ENCODE data around the gene DOHH.

DOHH gene, protein sequence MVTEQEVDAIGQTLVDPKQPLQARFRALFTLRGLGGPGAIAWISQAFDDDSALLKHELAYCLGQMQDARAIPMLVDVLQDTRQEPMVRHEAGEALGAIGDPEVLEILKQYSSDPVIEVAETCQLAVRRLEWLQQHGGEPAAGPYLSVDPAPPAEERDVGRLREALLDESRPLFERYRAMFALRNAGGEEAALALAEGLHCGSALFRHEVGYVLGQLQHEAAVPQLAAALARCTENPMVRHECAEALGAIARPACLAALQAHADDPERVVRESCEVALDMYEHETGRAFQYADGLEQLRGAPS

DNA sequence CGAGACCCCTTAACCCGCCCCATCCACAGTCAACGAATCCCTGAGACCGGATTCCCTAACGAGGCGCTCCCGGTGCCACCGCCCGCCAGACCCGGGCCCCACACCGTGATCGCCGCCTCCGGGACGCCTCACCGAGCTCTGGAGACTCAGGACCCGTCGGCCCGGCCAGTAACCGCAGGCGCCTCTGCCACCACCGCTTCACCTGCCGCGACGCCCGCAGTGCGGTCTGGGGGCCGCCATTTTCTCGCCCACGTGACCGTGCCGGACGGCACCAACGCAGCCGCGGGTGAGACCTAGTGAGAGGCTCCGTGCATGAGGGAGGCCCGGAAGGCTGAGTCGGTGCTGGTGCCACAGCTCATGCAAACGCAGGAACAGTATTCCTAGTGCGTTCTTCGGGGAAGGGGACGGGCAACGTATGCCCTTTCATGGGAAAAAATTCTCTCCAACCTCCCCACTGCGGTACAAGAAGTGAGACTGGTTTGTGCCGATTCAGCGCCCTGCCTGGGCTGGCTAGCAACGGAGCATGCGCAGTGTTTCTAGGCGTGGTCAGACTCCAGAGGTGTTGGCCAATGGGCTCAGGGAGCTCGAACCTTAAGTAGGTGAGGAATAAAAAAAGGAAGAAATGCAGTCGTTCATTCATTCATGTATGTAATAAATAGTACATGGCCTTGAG lies at the start of gene DOHH:
Gene DOHH (minus strand): TSS at position 246 of the 673 bp plus-strand sequence. CDS start 3,860 bp downstream, outside the sequence.
- Mint-ChIP-seq H3K4me3 (peak within 1 kb of the TSS; percentile 90), H3K36me3 (ENCODE audit: low read depth) (peaks cover 41% of the 10 kb centered on the region)

DNA sequence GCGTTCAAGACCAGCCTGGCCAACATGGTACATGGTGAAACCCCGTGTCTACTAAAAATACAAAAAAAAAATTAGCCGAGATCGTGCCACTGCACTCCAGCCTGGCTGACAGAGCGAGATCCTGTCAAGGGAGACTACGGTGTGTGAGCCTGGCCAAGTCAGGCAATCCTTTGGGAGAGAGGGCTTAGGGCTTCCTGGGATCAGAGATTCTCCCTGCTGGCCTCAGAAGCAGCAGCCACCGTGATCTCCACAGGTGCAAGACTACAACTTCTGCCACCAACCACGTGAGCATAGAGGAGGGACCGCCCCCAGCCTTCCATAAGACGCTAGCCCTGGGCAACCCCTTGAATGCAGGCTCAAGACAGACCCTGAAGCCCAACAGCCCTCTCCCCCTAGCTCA lies 49.3 kb upstream of the DOHH start:
- Mint-ChIP-seq H3K4me1 (ENCODE audit: low read depth) (peaks cover 32% of the 10 kb centered on the region), H3K36me3 (ENCODE audit: low read depth) (peaks cover 69% of the 10 kb centered on the region), H3K9me3 (no peaks in the 10 kb centered on the region), H3K4me3 (no peak overlapping the region), H3K27me3 (no peaks in the 10 kb centered on the region), H3K27ac (no peak overlapping the region)
- DNase-seq: no peak

More for the DNA sequence above, at the start of gene DOHH:
- peaks cover 27% of the 10 kb centered on the region for H3K4me1 Mint-ChIP-seq (ENCODE audit: low read depth)
- H3K9me3 Mint-ChIP-seq: no peaks in the 10 kb centered on the region
- H3K27ac Mint-ChIP-seq: peak within 1 kb of the TSS; percentile 99
- H3K27me3 Mint-ChIP-seq: no peaks in the 10 kb centered on the region
- DNase-seq: peak; percentile 94

DNA sequence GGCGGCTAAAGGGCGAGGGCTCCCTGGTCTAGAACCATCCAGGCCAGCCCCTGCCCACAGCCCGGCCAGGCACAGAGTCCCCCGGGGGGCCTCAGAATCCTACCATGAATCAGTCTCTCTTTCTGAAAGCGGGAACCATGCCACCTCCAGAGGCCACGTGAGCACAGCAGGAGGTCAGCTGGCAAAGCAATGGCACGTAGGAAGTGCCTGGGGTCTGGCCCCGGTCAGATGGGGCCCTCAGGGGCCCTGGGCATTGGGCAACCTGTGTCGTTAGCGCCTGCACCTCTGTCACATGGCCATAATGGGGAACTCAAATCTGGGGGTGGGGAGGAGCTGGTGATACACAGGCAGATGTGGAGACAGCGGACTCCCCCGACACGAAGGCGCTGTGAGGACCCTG lies 48.1 kb upstream of the DOHH start:
- Mint-ChIP-seq H3K36me3 (ENCODE audit: low read depth) (peaks cover 68% of the 10 kb centered on the region), H3K27ac (peak overlapping the region; percentile 8), H3K4me1 (ENCODE audit: low read depth) (peaks cover 25% of the 10 kb centered on the region), H3K9me3 (no peaks in the 10 kb centered on the region), H3K27me3 (no peaks in the 10 kb centered on the region), H3K4me3 (no peak overlapping the region)
- DNase-seq: no peak

DNA sequence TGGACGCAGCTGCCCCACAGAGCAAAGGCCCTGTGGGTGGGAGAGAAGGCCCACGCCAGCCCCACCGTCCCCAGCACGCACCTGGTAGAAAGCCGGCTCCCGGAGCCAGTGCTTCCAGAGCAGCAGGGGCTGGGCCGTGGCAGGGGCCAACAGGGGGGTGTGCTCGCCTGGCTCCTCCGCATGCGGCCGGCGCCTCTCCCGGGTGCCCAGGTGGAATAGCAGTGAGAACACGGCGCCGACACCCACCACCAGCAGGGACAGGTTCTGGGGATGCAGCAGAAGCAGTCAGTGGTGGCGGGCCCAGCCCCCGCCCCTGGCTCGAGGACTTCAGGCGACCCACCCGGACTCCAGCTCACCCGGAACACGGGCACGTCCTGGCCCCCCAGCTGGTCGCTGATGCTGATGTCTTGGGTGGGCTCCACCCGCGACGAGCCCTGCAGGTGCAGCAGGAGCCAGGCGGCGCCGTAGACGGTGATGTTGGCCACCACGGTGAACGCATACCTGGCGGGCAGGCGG lies 47.4 kb upstream of the DOHH start:
- peaks cover 65% of the 10 kb centered on the region for H3K36me3 Mint-ChIP-seq (ENCODE audit: low read depth)
- no peaks in the 10 kb centered on the region for H3K27me3 Mint-ChIP-seq
- H3K27ac Mint-ChIP-seq: peak overlapping the region; percentile 14
- no peaks in the 10 kb centered on the region for H3K9me3 Mint-ChIP-seq
- peaks cover 21% of the 10 kb centered on the region for H3K4me1 Mint-ChIP-seq (ENCODE audit: low read depth)
- DNase-seq: no peak
- no peak overlapping the region for H3K4me3 Mint-ChIP-seq

DNA sequence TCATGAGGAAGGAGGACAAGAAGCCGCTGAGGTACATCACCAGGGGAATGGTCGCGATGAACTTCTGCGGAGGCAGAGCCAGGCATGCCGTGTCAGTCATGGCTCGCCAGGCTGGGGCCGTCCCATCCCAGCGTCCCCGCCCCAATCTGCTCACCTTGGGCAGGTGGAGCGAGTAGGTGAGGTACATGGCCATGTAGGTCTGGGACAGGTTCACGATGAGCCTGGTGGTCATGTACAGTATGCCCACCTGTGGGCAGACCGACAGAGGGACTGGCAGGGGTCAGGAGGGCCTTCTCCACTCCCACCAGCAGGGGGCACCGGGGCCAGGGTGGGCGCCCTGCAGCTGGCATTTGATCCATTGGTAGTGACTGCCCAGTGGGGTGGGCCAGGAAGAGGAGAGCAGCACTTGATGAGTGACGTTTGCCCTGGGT lies 46.8 kb upstream of the DOHH start:
- H3K36me3 Mint-ChIP-seq (ENCODE audit: low read depth): peaks cover 63% of the 10 kb centered on the region
- H3K4me3 Mint-ChIP-seq: no peak overlapping the region
- no peaks in the 10 kb centered on the region for H3K27me3 Mint-ChIP-seq
- peak; percentile 59 for DNase-seq
- H3K27ac Mint-ChIP-seq: peak overlapping the region; percentile 14
- no peaks in the 10 kb centered on the region for H3K9me3 Mint-ChIP-seq
- H3K4me1 Mint-ChIP-seq (ENCODE audit: low read depth): peaks cover 17% of the 10 kb centered on the region

DNA sequence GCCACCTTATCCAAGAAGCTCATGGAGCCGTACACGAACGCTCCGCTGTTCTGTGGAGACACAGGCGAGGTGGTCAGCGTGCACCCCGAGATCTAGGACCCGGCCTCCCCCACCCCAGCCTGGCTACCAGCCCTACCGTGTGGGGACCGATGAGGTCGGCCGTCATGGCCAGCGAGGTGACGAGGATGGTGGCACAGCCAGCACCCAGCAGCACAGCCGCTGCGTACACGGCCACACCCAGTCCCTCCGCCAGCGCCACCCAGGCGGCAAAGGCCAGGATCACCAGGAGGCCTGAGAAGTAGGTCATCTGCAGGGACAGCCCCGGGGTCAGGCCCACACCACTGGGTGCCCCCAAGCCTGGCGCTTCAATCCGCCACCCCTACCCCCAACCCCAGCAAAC lies 45.6 kb upstream of the DOHH start:
- no peak for DNase-seq
- Mint-ChIP-seq H3K9me3 (no peaks in the 10 kb centered on the region), H3K36me3 (ENCODE audit: low read depth) (peaks cover 61% of the 10 kb centered on the region), H3K27ac (peak overlapping the region; percentile 87), H3K4me3 (no peak overlapping the region), H3K27me3 (no peaks in the 10 kb centered on the region), H3K4me1 (ENCODE audit: low read depth) (peaks cover 12% of the 10 kb centered on the region)

DNA sequence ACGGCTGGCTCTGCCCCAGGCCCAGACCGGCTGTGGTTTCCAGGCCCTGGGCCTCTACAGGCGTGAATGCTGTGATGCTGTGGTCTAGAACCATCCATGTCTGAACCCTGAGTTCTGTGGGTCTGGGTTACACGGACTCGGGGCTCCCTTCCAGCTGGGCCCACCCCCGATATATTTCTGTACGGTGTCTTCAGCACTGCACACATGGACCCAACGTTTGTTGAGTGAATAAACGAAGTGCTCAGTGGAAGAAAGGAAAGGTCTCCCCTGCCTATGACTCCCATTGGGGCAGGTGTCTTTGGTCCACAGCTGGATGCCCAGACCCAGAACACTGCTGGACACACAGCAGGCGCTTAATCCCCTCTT lies 45.2 kb upstream of the DOHH start:
- H3K9me3 Mint-ChIP-seq: no peaks in the 10 kb centered on the region
- H3K36me3 Mint-ChIP-seq (ENCODE audit: low read depth): peaks cover 57% of the 10 kb centered on the region
- no peak for DNase-seq
- no peaks in the 10 kb centered on the region for H3K27me3 Mint-ChIP-seq
- peaks cover 9% of the 10 kb centered on the region for H3K4me1 Mint-ChIP-seq (ENCODE audit: low read depth)
- no peak overlapping the region for H3K4me3 Mint-ChIP-seq
- H3K27ac Mint-ChIP-seq: peak overlapping the region; percentile 87

DNA sequence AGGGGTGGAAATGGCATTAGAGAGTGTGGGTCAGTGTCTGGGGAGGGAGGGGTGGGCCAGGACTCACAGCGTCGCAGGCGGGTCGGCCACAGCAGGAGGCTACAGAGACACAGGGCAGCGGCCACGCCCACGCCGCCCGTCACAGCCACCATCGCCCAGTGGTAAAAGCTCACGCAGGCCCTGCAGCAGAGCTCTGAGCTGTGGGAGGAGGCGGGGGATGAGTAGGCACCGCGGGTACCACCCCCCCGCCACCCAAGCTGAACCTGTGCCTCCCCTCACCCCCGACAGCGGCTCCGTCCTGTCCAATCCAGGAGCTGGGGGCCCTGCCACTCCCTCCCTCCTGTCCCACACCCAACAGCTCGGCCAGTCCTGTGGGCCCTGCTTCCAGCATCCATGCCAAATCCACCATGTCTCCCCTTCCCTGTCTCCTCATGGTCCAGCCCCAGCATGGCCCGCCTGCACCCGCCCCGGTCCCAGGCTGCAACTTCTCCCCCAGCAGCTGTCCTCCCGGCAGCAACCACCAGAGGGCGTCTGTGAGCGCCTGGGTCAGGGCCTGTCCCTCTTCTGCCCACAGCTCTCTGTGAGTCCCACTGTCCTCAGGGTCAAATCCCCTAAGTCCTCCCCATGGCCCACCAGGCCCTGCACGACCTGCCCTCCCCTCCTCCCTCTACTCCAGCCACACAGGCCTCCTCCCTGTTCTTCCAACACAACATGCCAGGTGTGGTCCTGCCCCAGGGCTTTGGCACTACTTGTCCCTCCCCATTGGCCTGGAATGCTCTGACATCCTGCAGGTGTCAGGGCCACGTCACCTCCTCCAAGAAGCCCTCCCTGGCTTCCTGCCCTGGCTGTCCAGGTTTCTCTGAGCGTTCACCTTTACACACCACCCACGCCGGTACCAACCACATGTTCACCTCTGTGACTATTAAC lies 44.5 kb upstream of the DOHH start:
- Mint-ChIP-seq H3K27ac (peak overlapping the region; percentile 87), H3K4me1 (ENCODE audit: low read depth) (peaks cover 9% of the 10 kb centered on the region), H3K27me3 (no peaks in the 10 kb centered on the region), H3K36me3 (ENCODE audit: low read depth) (peaks cover 55% of the 10 kb centered on the region), H3K9me3 (no peaks in the 10 kb centered on the region), H3K4me3 (peak overlapping the region; percentile 27)
- DNase-seq: peak; percentile 90

DNA sequence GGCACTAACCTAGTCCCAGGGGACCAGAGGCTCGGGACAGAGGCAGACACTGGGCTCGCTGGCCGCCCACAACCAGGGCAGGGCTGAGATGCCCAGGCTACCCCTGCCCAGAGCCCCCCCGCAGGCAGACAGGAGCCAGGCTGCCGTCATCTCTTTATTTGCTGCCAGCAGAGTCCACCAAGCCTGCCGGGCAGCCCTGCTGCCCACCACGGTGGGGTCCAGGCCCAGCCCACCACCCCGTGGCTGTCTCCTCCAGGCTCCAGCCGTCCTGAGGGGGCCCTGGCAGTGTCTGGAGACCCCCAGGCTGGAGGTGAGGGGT lies 43.5 kb upstream of the DOHH start:
- H3K27me3 Mint-ChIP-seq: no peaks in the 10 kb centered on the region

DNA sequence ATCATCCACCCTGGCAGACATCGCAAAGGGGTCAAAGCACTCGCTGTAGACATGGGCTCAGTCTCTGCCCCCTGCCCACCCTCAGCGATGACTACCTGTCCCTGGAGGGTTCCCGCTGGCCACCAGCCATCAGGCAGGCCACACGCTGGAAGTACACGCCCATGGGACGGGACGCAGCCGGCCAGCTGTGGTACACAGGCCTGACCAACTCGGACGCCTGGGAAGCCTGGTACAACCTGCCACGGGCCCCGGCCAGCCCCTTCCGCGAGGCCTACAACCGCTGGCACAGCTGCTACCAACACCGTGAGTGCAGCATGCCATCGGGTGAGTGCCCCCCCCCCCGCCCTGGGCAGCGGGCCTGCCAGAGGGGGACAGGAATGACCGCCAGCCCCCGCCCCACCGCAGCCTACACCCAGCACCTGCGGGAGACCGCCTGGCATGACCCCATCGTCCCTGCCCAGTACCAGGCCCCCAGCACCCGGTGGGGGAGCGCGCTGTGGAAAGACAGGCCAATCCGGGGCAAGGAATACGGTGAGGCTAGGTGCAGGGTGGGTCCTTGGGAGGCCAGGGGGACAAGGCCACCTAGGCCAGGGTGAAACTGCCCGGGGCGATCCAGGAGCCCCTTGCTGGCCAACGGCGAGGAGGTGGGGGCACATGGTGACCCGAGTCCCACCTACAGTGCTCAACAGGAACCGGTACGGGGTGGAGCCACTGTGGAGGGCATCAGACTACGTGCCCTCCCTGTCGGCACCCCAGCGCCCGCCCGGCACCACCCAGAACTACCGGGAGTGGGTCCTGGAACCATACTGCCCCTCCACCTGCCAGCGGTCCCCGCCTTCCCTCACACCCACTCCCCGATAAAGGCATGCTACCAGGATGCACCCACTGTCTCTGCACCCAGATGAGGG lies 42.9 kb upstream of the DOHH start:
- DNase-seq: no peak
- Mint-ChIP-seq H3K27ac (no peak overlapping the region), H3K4me3 (no peak overlapping the region), H3K27me3 (no peaks in the 10 kb centered on the region), H3K36me3 (ENCODE audit: low read depth) (peaks cover 52% of the 10 kb centered on the region), H3K4me1 (ENCODE audit: low read depth) (peaks cover 9% of the 10 kb centered on the region), H3K9me3 (peaks cover 2% of the 10 kb centered on the region)

More for the DNA sequence above, 43.5 kb upstream of the DOHH start:
- H3K27ac Mint-ChIP-seq: no peak overlapping the region
- H3K9me3 Mint-ChIP-seq: peaks cover 2% of the 10 kb centered on the region
- H3K4me1 Mint-ChIP-seq (ENCODE audit: low read depth): peaks cover 9% of the 10 kb centered on the region
- DNase-seq: no peak
- no peak overlapping the region for H3K4me3 Mint-ChIP-seq
- peaks cover 53% of the 10 kb centered on the region for H3K36me3 Mint-ChIP-seq (ENCODE audit: low read depth)

DNA sequence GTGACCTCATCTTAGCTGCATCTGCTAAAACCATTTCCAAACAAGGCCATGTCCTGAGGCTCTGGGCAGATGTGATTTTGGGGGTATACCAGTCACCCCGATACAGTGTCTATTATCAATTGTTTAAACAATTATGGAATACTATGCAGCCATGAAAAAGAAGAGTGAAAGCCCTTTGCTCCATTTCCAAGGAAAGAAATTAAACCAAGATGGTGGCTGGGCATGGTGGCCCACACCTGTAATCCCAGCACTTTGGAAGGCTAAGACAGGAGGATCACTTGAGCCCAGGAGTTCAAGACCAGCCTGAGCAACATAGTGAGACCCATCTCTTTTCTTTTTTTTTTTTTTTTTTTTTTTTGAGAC lies 39.3 kb upstream of the DOHH start:
- Mint-ChIP-seq H3K27ac (peak overlapping the region; percentile 63), H3K27me3 (no peaks in the 10 kb centered on the region), H3K4me3 (no peak overlapping the region), H3K9me3 (peaks cover 2% of the 10 kb centered on the region), H3K4me1 (ENCODE audit: low read depth) (no peaks in the 10 kb centered on the region), H3K36me3 (ENCODE audit: low read depth) (peaks cover 49% of the 10 kb centered on the region)
- DNase-seq: no peak

DNA sequence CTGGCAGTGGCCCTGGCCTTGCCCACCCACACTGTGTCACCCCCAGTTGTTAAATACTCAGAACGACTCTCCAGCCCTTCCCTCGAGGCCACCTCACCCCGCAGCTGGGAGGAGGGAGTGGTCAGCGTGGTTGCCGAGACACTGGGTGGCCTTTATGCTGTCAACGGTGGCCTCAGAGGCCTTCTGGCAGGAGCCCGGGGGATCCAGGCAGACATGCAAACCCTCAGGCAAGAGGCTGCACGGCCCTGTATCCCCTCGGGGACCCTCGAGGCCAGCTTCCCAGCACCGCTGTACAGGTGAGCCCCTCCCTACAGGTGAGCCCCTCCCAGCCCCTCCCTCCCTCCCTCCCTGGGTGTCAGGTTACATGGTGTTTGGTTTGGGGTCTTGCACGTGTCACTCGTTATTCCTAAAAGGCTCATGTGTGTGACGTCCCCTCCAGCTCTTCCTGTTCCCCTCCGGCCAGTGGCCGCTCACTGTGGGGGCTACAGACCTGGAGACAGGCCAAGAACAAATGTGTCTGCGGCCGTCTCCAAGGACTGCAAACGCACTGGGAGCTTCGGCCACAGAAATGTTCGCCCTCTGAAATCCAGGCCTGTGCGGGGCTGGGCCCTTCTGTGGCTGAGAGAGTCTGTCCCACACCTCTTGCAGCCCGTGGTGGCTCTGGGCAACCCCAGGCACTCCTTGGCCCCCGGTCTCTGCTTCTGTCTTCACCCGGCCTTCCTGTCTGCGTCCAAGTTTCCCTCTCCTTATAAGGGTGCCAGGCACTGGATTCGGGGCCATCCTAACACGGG lies 38.7 kb upstream of the DOHH start, which contains the start of gene TEKTIP1:
Gene TEKTIP1 (plus strand): TSS at position 210 of the 791 bp plus-strand sequence. CDS start 4 bp downstream, at position 214.
- no peak within 1 kb of the TSS for H3K4me3 Mint-ChIP-seq
- H3K36me3 Mint-ChIP-seq (ENCODE audit: low read depth): peaks cover 55% of the 10 kb centered on the region
- DNase-seq: no peak
- peak within 1 kb of the TSS; percentile 76 for H3K27ac Mint-ChIP-seq
- H3K27me3 Mint-ChIP-seq: no peaks in the 10 kb centered on the region
- H3K4me1 Mint-ChIP-seq (ENCODE audit: low read depth): no peaks in the 10 kb centered on the region
- peaks cover 2% of the 10 kb centered on the region for H3K9me3 Mint-ChIP-seq

DNA sequence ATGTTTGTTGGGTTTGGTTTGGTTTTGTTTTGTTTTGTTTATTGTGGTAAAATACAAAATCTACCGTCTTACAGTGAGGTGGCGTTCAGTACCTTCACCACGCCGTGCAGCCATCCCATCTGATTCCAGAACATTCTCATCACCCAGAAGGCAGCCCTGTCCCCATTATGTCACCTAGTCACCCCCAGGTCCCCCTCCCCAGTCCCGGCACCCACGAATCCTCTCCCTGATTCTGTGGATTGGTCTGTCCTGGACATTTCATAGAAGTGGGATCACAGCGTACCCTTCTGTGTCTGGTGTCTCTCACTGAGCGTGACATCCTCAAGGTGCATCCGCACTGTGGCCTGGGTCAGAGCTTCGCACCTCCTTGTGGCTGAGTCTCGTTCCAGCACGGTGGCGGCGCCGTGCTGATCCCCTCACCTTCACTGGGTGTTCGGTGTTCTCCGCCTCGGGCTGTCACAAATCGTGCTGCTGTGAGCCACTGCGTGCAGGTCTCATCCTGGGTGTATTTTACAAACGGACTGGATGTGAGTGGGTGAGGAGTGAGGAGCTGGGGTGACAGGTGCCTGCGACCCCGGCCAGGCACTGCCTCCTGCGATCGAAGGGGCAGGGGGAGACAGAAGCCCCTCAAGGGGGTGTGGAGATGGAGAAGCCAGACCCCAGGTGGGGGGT lies 37.9 kb upstream of the DOHH start:
- no peaks in the 10 kb centered on the region for H3K4me1 Mint-ChIP-seq (ENCODE audit: low read depth)
- no peak for DNase-seq
- H3K9me3 Mint-ChIP-seq: peaks cover 2% of the 10 kb centered on the region
- peaks cover 56% of the 10 kb centered on the region for H3K36me3 Mint-ChIP-seq (ENCODE audit: low read depth)
- H3K27me3 Mint-ChIP-seq: no peaks in the 10 kb centered on the region
- H3K4me3 Mint-ChIP-seq: no peak overlapping the region
- H3K27ac Mint-ChIP-seq: peak overlapping the region; percentile 57

All from activated T-cell treated with anti-CD3 and anti-CD28 coated beads, Interleukin-2, amount 50 U/mL, for 24 hours (primary cell).